Measurements from ENCODE around the gene PKNOX1. TPM values are rescaled to one million over a fixed set of nuclear protein-coding genes. Genes with fewer than 3 reads are reported as not detected.

PKNOX1 gene
- total and polyA plus RNA-seq, 2 experiments from 2014 or later: 29.9 to 76.7 TPM

GRCh38 chr21:42962380-42963007, 11.9 kb upstream of the PKNOX1 start (continued):
- no peak for TF ChIP-seq ZNF331 (CRISPR knock-in tag; IDR thresholded peaks at IDR 0.05; ENCODE audit: low read depth)
- no peak for TF ChIP-seq JUNB (IDR thresholded peaks at IDR 0.05; ENCODE audit: unreplicated experiment)

GRCh38 chr21:42964086-42964485, 10.3 kb upstream of the PKNOX1 start:
- H3K4me1 ChIP-seq (ENCODE audit: insufficient read depth): 0 out of 2 replicates have a peak, but pooled peaks cover 10% of the 10 kb centered on the region
- Mint-ChIP-seq H3K27ac (no peak overlapping the region), H3K27me3 (ENCODE audit: insufficient read depth, low read depth, poor library complexity) (peaks cover 15% of the 10 kb centered on the region), H3K4me1 (peaks cover 17% of the 10 kb centered on the region), H3K9me3 (peaks cover 5% of the 10 kb centered on the region; the same call in 2 of the 3 replicates), H3K36me3 (ENCODE audit: low read depth) (peaks cover 3% of the 10 kb centered on the region; the same call in 1 of the 3 replicates), H3K4me3 (no peak overlapping the region)
- no peak for ATAC-seq
- H3K9me2 ChIP-seq (ENCODE audit: insufficient read depth): no peaks in the 10 kb centered on the region
- peaks cover 6% of the 10 kb centered on the region for H3F3A ChIP-seq (replicated peaks; ENCODE audit: low read depth)
- no peaks in the 10 kb centered on the region for H4K20me1 ChIP-seq (replicated peaks; ENCODE audit: insufficient read depth)
- H3K4me2 ChIP-seq: no peak overlapping the region
- no peak for TF ChIP-seq EZH2 (IDR thresholded peaks at IDR 0.05; ENCODE audit: low read depth, unreplicated experiment)
- TF ChIP-seq ETS1 (IDR thresholded peaks at IDR 0.05): no peak
- TF ChIP-seq STAT1 (IDR thresholded peaks at IDR 0.05; ENCODE audit: unreplicated experiment): no peak
- no peak for TF ChIP-seq CTCF (conservative IDR thresholded peaks at IDR 0.05; ENCODE audit: low read depth in 2 of 2)
- TF ChIP-seq ZNF114 (CRISPR knock-in tag; IDR thresholded peaks at IDR 0.05): no peak
- no peak for TF ChIP-seq CREB1 (CRISPR knock-in tag; IDR thresholded peaks at IDR 0.05; ENCODE audit: low read depth)
- no peaks in the 10 kb centered on the region for H3K27me3 ChIP-seq (ENCODE audit: insufficient read depth)
- DNase-seq (ENCODE audit: low spot score): no peak
- no peak overlapping the region for H3K4me3 ChIP-seq
- H3K79me2 ChIP-seq (replicated peaks; ENCODE audit: insufficient read depth): no peaks in the 10 kb centered on the region
- H3K36me3 ChIP-seq (ENCODE audit: insufficient read depth): no peaks in the 10 kb centered on the region
- peak overlapping the region; percentile 28; the same call in 1 of the 2 replicates for H2AFZ ChIP-seq
- H3K27ac ChIP-seq (ENCODE audit: low read depth): no peak overlapping the region

- Histone ChIP-seq H3K36me3 (ENCODE audit: insufficient read depth) (no peaks in the 10 kb centered on the region), H4K20me1 (replicated peaks; ENCODE audit: insufficient read depth) (no peaks in the 10 kb centered on the region), H3K79me2 (replicated peaks; ENCODE audit: insufficient read depth) (no peaks in the 10 kb centered on the region), H3K27ac (ENCODE audit: low read depth) (no peak overlapping the region), H3K4me1 (ENCODE audit: insufficient read depth) (0 out of 2 replicates have a peak, but pooled peaks cover 10% of the 10 kb centered on the region), H3K27me3 (ENCODE audit: insufficient read depth) (no peaks in the 10 kb centered on the region), H3K4me3 (no peak overlapping the region), H3K4me2 (no peak overlapping the region), H3K9me2 (ENCODE audit: insufficient read depth) (no peaks in the 10 kb centered on the region), H3F3A (replicated peaks; ENCODE audit: low read depth) (peaks cover 6% of the 10 kb centered on the region), H2AFZ (peak overlapping the region; percentile 28; the same call in 1 of the 2 replicates)
- ATAC-seq (no peak), DNase-seq (ENCODE audit: low spot score) (no peak)
- Mint-ChIP-seq H3K4me3 (no peak overlapping the region), H3K27me3 (ENCODE audit: insufficient read depth, low read depth, poor library complexity) (peaks cover 10% of the 10 kb centered on the region), H3K27ac (no peak overlapping the region), H3K36me3 (ENCODE audit: low read depth) (peaks cover 3% of the 10 kb centered on the region; the same call in 2 of the 3 replicates), H3K4me1 (peaks cover 16% of the 10 kb centered on the region), H3K9me3 (peaks cover 5% of the 10 kb centered on the region; the same call in 1 of the 3 replicates)
- no peak for TF ChIP-seq STAT1 (IDR thresholded peaks at IDR 0.05; ENCODE audit: unreplicated experiment)
Observed at GRCh38 chr21:42964546-42965210, 9.7 kb upstream of the PKNOX1 start.

All from GM23338 (cell line).